Natural killer cell treated with Interleukin-12 subunit alpha and Interleukin-12 subunit beta and Interleukin-15 and Interleukin-18, amount 100 ng/mL, for 72 hours (primary cell): Measurements from ENCODE around the gene SCEL. TPM values are rescaled to one million over a fixed set of nuclear protein-coding genes. Genes with fewer than 3 reads are reported as not detected.
"Not testable (repeated sequence)": the region's sequence is repeated elsewhere in the genome, so short reads cannot be mapped to it uniquely, and the experiment has no call there.

Experiments
- ATAC-seq, 2 donors: fragments of 150-1000 bp; cut with Tn5 transposase in 1 of 2; sonication (Bioruptor Pico), chemical (Tn5 transposase) in 1 of 2; 2 replicates each; pipeline ENCODE4 v1.10.0; 2021
- DNase-seq: peaks from one replicate; pipeline ENCODE4 v3.0.0; 2022; ENCODE audit warnings: low spot score
- H3K27ac Mint-ChIP-seq, 2 donors: 1 replicate in 1 of 2; 2 replicates in 1 of 2; pipeline ENCODE4 v1.8.0; 2022; ENCODE audit warnings: mixed read lengths in 2 of 2, mild to moderate bottlenecking in 1 of 2, moderate library complexity in 1 of 2
- H3K27me3 Mint-ChIP-seq, 2 donors: 1 replicate in 1 of 2; 2 replicates in 1 of 2; pipeline ENCODE4 v1.8.0; 2022; ENCODE audit warnings: mixed read lengths in 2 of 2
- H3K36me3 Mint-ChIP-seq: one replicate; pipeline ENCODE4 v1.8.0; 2022; ENCODE audit warnings: mixed read lengths
- H3K4me1 Mint-ChIP-seq, 2 donors: 1 replicate in 1 of 2; 2 replicates in 1 of 2; pipeline ENCODE4 v1.8.0; 2022; ENCODE audit warnings: low read depth in 2 of 2, mixed read lengths in 2 of 2, mild to moderate bottlenecking in 1 of 2
- H3K4me3 Mint-ChIP-seq: one replicate; pipeline ENCODE4 v1.8.0; 2022; ENCODE audit warnings: mixed read lengths
- H3K9me3 Mint-ChIP-seq: 2 replicates; pipeline ENCODE4 v1.8.0; 2022; ENCODE audit warnings: mixed read lengths
- total RNA-seq, 2 donors: library from RNA; stranded (reverse); gene quantifications; one replicate each; pipeline ENCODE4 v1.2.3, GENCODE V29; 2022

Gene SCEL
- total RNA-seq, 2 donors from 2014 or later, result not detected

GRCh38 chr13:77513719-77514335, 21.7 kb upstream of the SCEL start:
- H3K27ac Mint-ChIP-seq, result no peak overlapping the region
- peaks cover 4 to 8% of the 10 kb centered on the region in 2 donors for H3K27me3 Mint-ChIP-seq
- DNase-seq, result no peak
- H3K4me1 Mint-ChIP-seq, result peaks cover 0 to 9% of the 10 kb centered on the region in 2 donors
- H3K4me3 Mint-ChIP-seq, result no peak overlapping the region
- H3K9me3 Mint-ChIP-seq, result no peaks in the 10 kb centered on the region
- no peaks in the 10 kb centered on the region for H3K36me3 Mint-ChIP-seq
- ATAC-seq, result no peak

DNA sequence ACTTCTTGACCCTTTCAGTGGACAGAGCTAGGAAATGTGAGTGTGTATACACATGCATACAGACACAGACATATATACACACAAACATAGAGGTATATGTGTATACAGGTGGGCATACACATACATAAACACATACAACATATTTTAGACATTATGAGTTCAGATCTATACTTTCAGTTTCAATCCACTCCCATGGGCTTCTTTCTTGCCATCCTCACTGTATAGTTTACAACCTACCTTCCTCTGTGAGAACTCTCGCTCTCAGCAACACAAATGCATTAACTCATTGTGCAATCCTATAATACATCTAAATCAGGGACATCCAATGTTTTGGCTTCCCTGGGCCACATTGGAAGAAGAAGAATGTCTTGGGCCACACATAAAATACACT, 21.2 kb upstream of the SCEL start:
- no peak for ATAC-seq
- H3K4me3 Mint-ChIP-seq, result no peak overlapping the region
- no peaks in the 10 kb centered on the region for H3K36me3 Mint-ChIP-seq
- no peak for DNase-seq
- H3K9me3 Mint-ChIP-seq, result no peaks in the 10 kb centered on the region
- H3K27ac Mint-ChIP-seq, result no peak overlapping the region
- H3K4me1 Mint-ChIP-seq, result peaks cover 0 to 4% of the 10 kb centered on the region in 2 donors
- H3K27me3 Mint-ChIP-seq, result peaks cover 4 to 10% of the 10 kb centered on the region in 2 donors

GRCh38 chr13:77515785-77516184, 19.7 kb upstream of the SCEL start:
- DNase-seq (no peak), ATAC-seq (no peak)
- Mint-ChIP-seq H3K9me3 (no peaks in the 10 kb centered on the region), H3K4me1 (no peaks in the 10 kb centered on the region), H3K4me3 (no peak overlapping the region), H3K27me3 (peaks cover 5 to 7% of the 10 kb centered on the region in 2 donors), H3K27ac (no peak overlapping the region), H3K36me3 (no peaks in the 10 kb centered on the region)

GRCh38 chr13:77516342-77516789, 19.1 kb upstream of the SCEL start:
- H3K4me3 Mint-ChIP-seq, result no peak overlapping the region
- H3K27ac Mint-ChIP-seq, result no peak overlapping the region
- peaks cover 8 to 11% of the 10 kb centered on the region in 2 donors for H3K27me3 Mint-ChIP-seq
- DNase-seq (no peak), ATAC-seq (no peak)
- H3K9me3 Mint-ChIP-seq, result no peaks in the 10 kb centered on the region
- H3K36me3 Mint-ChIP-seq, result no peaks in the 10 kb centered on the region
- H3K4me1 Mint-ChIP-seq, result no peaks in the 10 kb centered on the region

GRCh38 chr13:77518266-77518665, 17.2 kb upstream of the SCEL start:
- Mint-ChIP-seq H3K27me3 (peaks cover 13 to 16% of the 10 kb centered on the region in 2 donors), H3K36me3 (no peaks in the 10 kb centered on the region), H3K4me1 (no peaks in the 10 kb centered on the region), H3K9me3 (no peaks in the 10 kb centered on the region), H3K4me3 (no peak overlapping the region), H3K27ac (no peak overlapping the region)
- ATAC-seq (no peak), DNase-seq (no peak)

- not testable (repeated sequence) for H3K4me1 Mint-ChIP-seq, H3K4me3 Mint-ChIP-seq, DNase-seq, ATAC-seq, H3K36me3 Mint-ChIP-seq, H3K27ac Mint-ChIP-seq, H3K9me3 Mint-ChIP-seq
- peaks cover 19 to 23% of the 10 kb centered on the region in 2 donors for H3K27me3 Mint-ChIP-seq
These were observed 16.1 kb upstream of the SCEL start for GRCh38 chr13:77519396-77519795.

GRCh38 chr13:77519808-77520207, 15.7 kb upstream of the SCEL start:
- H3K27ac Mint-ChIP-seq, result no peak overlapping the region
- no peak for DNase-seq
- H3K27me3 Mint-ChIP-seq, result peaks cover 19 to 23% of the 10 kb centered on the region in 2 donors
- H3K36me3 Mint-ChIP-seq, result no peaks in the 10 kb centered on the region
- H3K4me1 Mint-ChIP-seq, result no peaks in the 10 kb centered on the region
- no peak for ATAC-seq
- no peaks in the 10 kb centered on the region for H3K9me3 Mint-ChIP-seq
- no peak overlapping the region for H3K4me3 Mint-ChIP-seq

GRCh38 chr13:77521194-77521593, 14.3 kb upstream of the SCEL start:
- Mint-ChIP-seq H3K4me3 (no peak overlapping the region), H3K27ac (no peak overlapping the region), H3K9me3 (no peaks in the 10 kb centered on the region), H3K27me3 (peaks cover 20 to 31% of the 10 kb centered on the region in 2 donors), H3K36me3 (no peaks in the 10 kb centered on the region), H3K4me1 (no peaks in the 10 kb centered on the region)
- DNase-seq (no peak), ATAC-seq (no peak)

DNA sequence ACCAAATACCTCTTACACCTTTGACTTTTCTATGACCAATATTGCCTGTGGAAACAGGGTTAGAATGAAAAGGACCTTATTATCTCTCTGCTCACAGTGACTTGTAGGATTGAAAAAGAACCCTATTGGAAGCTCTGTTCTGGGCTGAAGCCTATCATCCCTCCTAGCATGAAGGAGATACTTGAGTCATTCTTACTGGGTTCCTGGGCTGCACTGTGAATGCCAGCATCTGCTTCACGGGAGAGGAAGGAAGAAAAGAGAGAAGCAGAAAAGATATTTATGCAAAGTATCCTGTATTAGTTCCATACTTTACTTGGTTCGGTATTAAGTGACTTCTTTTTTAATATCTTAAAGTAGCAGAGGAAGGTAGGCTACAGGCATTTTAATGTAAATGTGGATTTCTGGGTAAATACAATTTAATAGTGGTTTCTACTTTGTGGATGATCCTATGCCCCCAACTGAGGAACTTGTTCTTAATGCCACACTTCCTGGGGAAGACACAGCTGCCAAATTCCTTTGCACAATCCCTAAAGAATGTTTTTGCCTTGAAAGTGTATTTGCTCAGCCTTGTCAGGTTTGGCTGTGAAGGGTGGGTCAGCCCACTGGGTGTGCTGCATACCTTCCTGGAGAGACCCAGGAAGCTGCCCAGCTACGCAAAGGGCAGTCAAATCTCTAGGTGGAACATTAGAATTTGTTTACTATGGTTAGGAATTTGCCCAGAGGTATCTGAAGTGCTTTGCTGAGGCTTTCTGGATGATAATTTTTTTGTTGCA, 13.7 kb upstream of the SCEL start:
- DNase-seq, result no peak
- H3K4me1 Mint-ChIP-seq, result no peaks in the 10 kb centered on the region
- H3K36me3 Mint-ChIP-seq, result no peaks in the 10 kb centered on the region
- ATAC-seq, result no peak
- H3K9me3 Mint-ChIP-seq, result no peaks in the 10 kb centered on the region
- H3K27me3 Mint-ChIP-seq, result peaks cover 21 to 31% of the 10 kb centered on the region in 2 donors
- H3K27ac Mint-ChIP-seq, result no peak overlapping the region
- no peak overlapping the region for H3K4me3 Mint-ChIP-seq

DNA sequence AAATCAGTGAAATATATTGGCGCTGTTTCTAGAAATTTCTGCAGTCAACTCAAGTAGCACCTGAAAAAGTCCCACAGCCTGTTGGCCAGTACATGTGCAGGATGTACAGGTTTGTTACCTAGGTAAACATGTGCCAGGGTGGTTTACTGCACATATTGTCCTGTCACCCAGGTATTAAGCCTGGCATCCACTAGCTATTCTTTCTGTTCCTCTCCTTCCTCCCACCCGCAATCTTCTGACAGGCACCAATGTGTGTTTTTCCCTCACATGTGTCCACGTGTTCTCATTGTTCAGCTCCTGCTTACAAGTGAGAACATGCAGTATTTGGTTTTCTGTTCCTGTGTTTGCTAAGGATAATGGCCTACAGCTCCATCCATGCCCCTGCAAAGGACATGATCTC, 13.1 kb upstream of the SCEL start:
- H3K27ac Mint-ChIP-seq, result no peak overlapping the region
- DNase-seq (no peak), ATAC-seq (no peak)
- no peaks in the 10 kb centered on the region for H3K9me3 Mint-ChIP-seq
- no peaks in the 10 kb centered on the region for H3K36me3 Mint-ChIP-seq
- H3K27me3 Mint-ChIP-seq, result peaks cover 27 to 38% of the 10 kb centered on the region in 2 donors
- H3K4me3 Mint-ChIP-seq, result no peak overlapping the region
- H3K4me1 Mint-ChIP-seq, result no peaks in the 10 kb centered on the region

DNA sequence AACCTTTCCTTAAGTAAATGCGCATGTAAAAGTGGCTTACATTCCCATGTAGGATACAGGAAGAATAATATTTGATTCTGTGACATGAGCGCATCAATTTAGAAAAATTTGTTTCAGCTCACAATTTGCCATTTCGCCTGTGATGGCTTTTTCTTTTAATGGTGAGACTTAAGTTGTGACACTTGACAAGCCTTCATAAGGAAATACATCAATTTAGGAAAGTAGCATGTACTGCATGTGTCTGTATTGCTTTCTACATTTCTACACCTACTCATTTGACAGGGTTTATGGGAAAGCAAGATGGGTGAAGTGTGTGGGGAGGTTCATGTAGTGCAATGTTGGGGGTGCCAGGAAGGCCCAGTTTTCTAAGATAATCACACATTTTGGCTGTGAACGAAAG, 12.1 kb upstream of the SCEL start:
- no peaks in the 10 kb centered on the region for H3K36me3 Mint-ChIP-seq
- no peaks in the 10 kb centered on the region for H3K4me1 Mint-ChIP-seq
- ATAC-seq, result no peak
- no peaks in the 10 kb centered on the region for H3K9me3 Mint-ChIP-seq
- H3K4me3 Mint-ChIP-seq, result no peak overlapping the region
- DNase-seq, result no peak
- no peak overlapping the region for H3K27ac Mint-ChIP-seq
- peaks cover 27 to 40% of the 10 kb centered on the region in 2 donors for H3K27me3 Mint-ChIP-seq

DNA sequence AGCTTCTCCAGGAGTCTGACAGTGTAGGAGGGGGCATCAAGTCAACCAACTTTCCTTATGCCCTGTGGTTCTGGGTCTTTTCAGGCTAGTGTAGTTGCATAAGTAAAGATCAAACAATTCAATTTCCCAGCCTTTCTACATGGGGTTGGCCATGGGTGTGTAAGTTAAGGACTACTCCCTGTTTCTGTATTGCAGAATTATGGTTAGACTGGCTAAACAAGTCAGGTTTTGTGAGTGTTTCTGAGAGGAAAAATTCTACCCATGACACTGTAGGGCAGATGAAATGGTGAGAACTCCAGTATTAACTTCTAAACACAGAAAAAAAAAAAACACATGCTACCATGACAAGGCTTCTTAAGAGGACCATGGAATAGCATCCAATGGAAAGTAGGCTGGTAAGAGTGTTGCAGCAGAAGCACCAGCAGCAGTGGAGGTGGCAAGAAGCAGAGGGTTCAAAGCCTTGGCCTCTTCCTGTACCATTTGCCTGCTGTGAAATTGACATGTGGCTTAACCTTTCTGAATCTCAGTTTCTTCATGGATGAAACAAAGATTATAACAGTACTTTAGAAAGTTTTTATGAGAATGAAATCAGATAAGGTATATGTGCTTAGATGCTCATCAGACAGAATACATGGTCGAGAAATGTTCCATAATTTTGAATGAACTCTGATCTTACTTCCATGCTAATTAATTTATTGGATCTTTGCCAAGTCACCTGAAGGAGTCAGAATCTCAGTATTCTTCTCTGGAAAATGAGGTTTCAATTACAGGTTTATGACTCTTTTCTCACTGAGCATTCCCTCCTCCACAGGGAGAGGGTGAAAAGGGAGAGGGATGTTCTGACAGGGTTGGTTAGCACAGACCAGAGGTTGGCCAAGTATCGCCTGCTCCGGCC, 11.4 kb upstream of the SCEL start:
- ATAC-seq, result no peak
- no peak for DNase-seq

GRCh38 chr13:77528414-77528813, 7.1 kb upstream of the SCEL start:
- no peak overlapping the region for H3K4me3 Mint-ChIP-seq
- H3K4me1 Mint-ChIP-seq, result no peaks in the 10 kb centered on the region
- no peaks in the 10 kb centered on the region for H3K36me3 Mint-ChIP-seq
- peaks cover 21 to 30% of the 10 kb centered on the region in 2 donors for H3K27me3 Mint-ChIP-seq
- no peak overlapping the region for H3K27ac Mint-ChIP-seq
- ATAC-seq (no peak), DNase-seq (no peak)
- H3K9me3 Mint-ChIP-seq, result no peaks in the 10 kb centered on the region

More for the DNA sequence above, 11.4 kb upstream of the SCEL start:
- H3K4me1 Mint-ChIP-seq, result no peaks in the 10 kb centered on the region
- H3K9me3 Mint-ChIP-seq, result no peaks in the 10 kb centered on the region
- peaks cover 25 to 40% of the 10 kb centered on the region in 2 donors for H3K27me3 Mint-ChIP-seq
- no peak overlapping the region for H3K4me3 Mint-ChIP-seq
- no peaks in the 10 kb centered on the region for H3K36me3 Mint-ChIP-seq
- H3K27ac Mint-ChIP-seq, result no peak overlapping the region
